Hepatocyte (in vitro differentiated cells): Measurements from ENCODE around the gene ARHGAP45. TPM values are rescaled to one million over a fixed set of nuclear protein-coding genes. Genes with fewer than 3 reads are reported as not detected.
A peak's percentile ranks its signal among the peaks of the same experiment; 100 is the strongest.

Experiments used
- DNase-seq: peaks from one replicate; pipeline ENCODE4 v3.0.0-alpha.2; 2016; ENCODE audit warnings: low spot score
- H2AFZ ChIP-seq: fragments of 200-600 bp; sonication (generic); 2 replicates; pipeline ENCODE4 v1.6.0; 2016; ENCODE audit warnings: antibody characterized with exemption, mild to moderate bottlenecking
- H3K27ac ChIP-seq: fragments of 200-600 bp; sonication (generic); 2 replicates; pipeline ENCODE4 v1.5.1; 2016; ENCODE audit warnings: mild to moderate bottlenecking
- H3K27me3 ChIP-seq: fragments of 200-600 bp; sonication (generic); 2 replicates; pipeline ENCODE4 v1.6.1; 2016
- H3K36me3 ChIP-seq: fragments of 200-600 bp; sonication (generic); replicated peaks from 2 replicates; pipeline ENCODE4 v1.5.1; 2016; ENCODE audit warnings: low read depth; ENCODE audit not compliant: insufficient read depth
- H3K4me1 ChIP-seq: fragments of 200-600 bp; sonication (generic); 2 replicates; pipeline ENCODE4 v1.5.1; 2016; ENCODE audit warnings: mild to moderate bottlenecking, moderate library complexity; ENCODE audit not compliant: insufficient read depth
- H3K4me2 ChIP-seq: fragments of 200-600 bp; sonication (generic); 2 replicates; pipeline ENCODE4 v1.6.0; 2016
- H3K4me3 ChIP-seq: fragments of 200-600 bp; sonication (generic); 2 replicates; pipeline ENCODE4 v1.5.1; 2016; ENCODE audit warnings: mild to moderate bottlenecking
- H3K79me2 ChIP-seq: fragments of 200-600 bp; sonication (generic); 2 replicates; pipeline ENCODE4 v1.6.0; 2017; ENCODE audit warnings: mild to moderate bottlenecking
- H3K9me2 ChIP-seq: fragments of 200-600 bp; sonication (generic); replicated peaks from 2 replicates; pipeline ENCODE4 v1.6.0; 2017; ENCODE audit warnings: mild to moderate bottlenecking; ENCODE audit not compliant: insufficient read depth
- H3K9me3 ChIP-seq: fragments of 200-600 bp; sonication (generic); 2 replicates; pipeline ENCODE4 v1.5.1; 2016; ENCODE audit warnings: low read depth, mild to moderate bottlenecking
- H4K20me1 ChIP-seq: fragments of 200-600 bp; sonication (generic); 2 replicates; pipeline ENCODE4 v1.6.0; 2016; ENCODE audit warnings: mild to moderate bottlenecking; ENCODE audit not compliant: insufficient read depth, poor library complexity, severe bottlenecking
- CTCF ChIP-seq: fragments of 200-600 bp; sonication (generic); IDR thresholded peaks from 2 replicates; pipeline ENCODE4 v1.5.1; 2016; ENCODE audit warnings: antibody characterized with exemption, mild to moderate bottlenecking; ENCODE audit not compliant: poor library complexity
- EZH2 ChIP-seq: fragments of 200-600 bp; sonication (generic); IDR thresholded peaks from 2 replicates; pipeline ENCODE4 v1.6.1; 2016; ENCODE audit warnings: antibody characterized with exemption, mild to moderate bottlenecking, borderline replicate concordance
- EZH2phosphoT487 ChIP-seq: fragments of 200-600 bp; sonication (generic); IDR thresholded peaks from one replicate; pipeline ENCODE4 v1.6.1; 2018; ENCODE audit warnings: antibody characterized with exemption, mild to moderate bottlenecking, low read depth, moderate library complexity; ENCODE audit not compliant: unreplicated experiment, severe bottlenecking
- WGBS: methylation state at CpG from one replicate; pipeline ENCODE4 v1.1.6; 2016; ENCODE audit warnings: low lambda C conversion rate; ENCODE audit errors: missing lambda C conversion rate; 5-methylcytosine and 5-hydroxymethylcytosine counted together
- polyA plus RNA-seq: library from polyadenylated mRNA; unstranded; fragments of >200 nt; fragmentation: Nextera tagmentation; extraction: Ambion mirVana; gene quantifications from 2 replicates; pipeline ENCODE4 v1.2.1, GENCODE V29; 2016
- total RNA-seq: library from RNA; depleted of rRNA; stranded (reverse); fragments of >200 nt; gene quantifications from 2 replicates; pipeline ENCODE4 v1.2.3, GENCODE V29; 2014

The ARHGAP45 gene
- total and polyA plus RNA-seq, 2 experiments from 2014 or later = 12.9 to 18.3 TPM

GRCh38 chr19:1041272-1041834 is 25.6 kb upstream of the ARHGAP45 start:
- Histone ChIP-seq H3K9me3 (no peaks in the 10 kb centered on the region), H4K20me1 (no peaks in the 10 kb centered on the region), H3K27me3 (no peaks in the 10 kb centered on the region), H3K27ac (no peak overlapping the region), H2AFZ (no peak overlapping the region), H3K9me2 (no peaks in the 10 kb centered on the region), H3K79me2 (no peaks in the 10 kb centered on the region), H3K4me2 (peak overlapping the region; percentile 84), H3K4me3 (no peak overlapping the region), H3K4me1 (peaks cover 8% of the 10 kb centered on the region), H3K36me3 (no peaks in the 10 kb centered on the region)
- no peak for TF ChIP-seq EZH2
- TF ChIP-seq CTCF = no peak
- DNase-seq = no peak
- WGBS = 47% methylated on average over 21 of the region's 26 CpGs

- H4K20me1 ChIP-seq = no peaks in the 10 kb centered on the region
- H3K79me2 ChIP-seq = no peaks in the 10 kb centered on the region
- no peaks in the 10 kb centered on the region for H3K36me3 ChIP-seq
- no peak overlapping the region for H3K27ac ChIP-seq
- 89% methylated on average over 37 of the region's 43 CpGs for WGBS
- DNase-seq = no peak
- H3K27me3 ChIP-seq = no peaks in the 10 kb centered on the region
- no peak overlapping the region for H2AFZ ChIP-seq
- TF ChIP-seq EZH2phosphoT487 (no peak), CTCF (no peak), EZH2 (no peak)
- no peaks in the 10 kb centered on the region for H3K9me3 ChIP-seq
- no peak overlapping the region for H3K4me3 ChIP-seq
- H3K4me2 ChIP-seq = no peak overlapping the region
- no peaks in the 10 kb centered on the region for H3K9me2 ChIP-seq
- H3K4me1 ChIP-seq = peaks cover 8% of the 10 kb centered on the region
Measured at GRCh38 chr19:1041835-1042685, 24.9 kb upstream of the ARHGAP45 start.

- H2AFZ ChIP-seq = no peak overlapping the region
- peaks cover 8% of the 10 kb centered on the region for H3K4me1 ChIP-seq
- H3K36me3 ChIP-seq = no peaks in the 10 kb centered on the region
- H3K27me3 ChIP-seq = no peaks in the 10 kb centered on the region
- no peaks in the 10 kb centered on the region for H3K9me3 ChIP-seq
- 81% methylated on average over 22 of the region's 23 CpGs for WGBS
- H3K4me3 ChIP-seq = no peak overlapping the region
- H3K4me2 ChIP-seq = no peak overlapping the region
- H3K27ac ChIP-seq = no peak overlapping the region
- H3K9me2 ChIP-seq = no peaks in the 10 kb centered on the region
- no peaks in the 10 kb centered on the region for H4K20me1 ChIP-seq
- no peaks in the 10 kb centered on the region for H3K79me2 ChIP-seq
- DNase-seq = no peak
- TF ChIP-seq EZH2phosphoT487 = no peak
- no peak for TF ChIP-seq CTCF
- TF ChIP-seq EZH2 = no peak
Measured at GRCh38 chr19:1042689-1043511, 24.1 kb upstream of the ARHGAP45 start.
